AG04450 (cell line): Measurements from ENCODE around the gene CCL4. TPM values are rescaled to one million over a fixed set of nuclear protein-coding genes. Genes with fewer than 3 reads are reported as not detected.
"Not testable (repeated sequence)": the region's sequence is repeated elsewhere in the genome, so short reads cannot be mapped to it uniquely, and the experiment has no call there.

Experiments used
- CTCF ChIA-PET: fragments of 300-600, 350-600 bp; formaldehyde crosslinking; extraction: SDS; loops from one replicate; lab custom pipeline; 2022; ENCODE audit warnings: antibody characterized with exemption, inconsistent platforms; lab: Charles Lee
- POLR2A ChIA-PET: fragments of 350-600 bp; formaldehyde crosslinking; extraction: SDS; loops from one replicate; lab custom pipeline; 2021; ENCODE audit warnings: antibody characterized with exemption, inconsistent platforms; lab: Yijun Ruan, JAX
- DNase-seq: peaks from one replicate; pipeline ENCODE4 v3.0.0-alpha.2; 2011; ENCODE audit warnings: low read depth, low spot score
- H3K27ac ChIP-seq: one replicate; pipeline ENCODE4 v1.5.1; 2012; ENCODE audit warnings: low read depth, low read length, control low read depth
- H3K27me3 ChIP-seq: one replicate; pipeline ENCODE4 v1.6.0; 2012; ENCODE audit warnings: low read length; ENCODE audit not compliant: control insufficient read depth, insufficient read depth
- H3K4me3 ChIP-seq: 2 replicates; pipeline ENCODE4 v1.5.1; 2011; ENCODE audit warnings: mild to moderate bottlenecking, low read depth, low read length, control low read depth
- H3K9me3 ChIP-seq: 2 replicates; pipeline ENCODE4 v1.5.1; 2012; ENCODE audit warnings: low read length; ENCODE audit not compliant: control insufficient read depth, insufficient read depth
- polyA minus RNA-seq: library from RNA; depleted of rRNA, polyadenylated mRNA; stranded (reverse); fragments of >200 nt; gene quantifications from 2 replicates; pipeline ENCODE4 v1.2.3, GENCODE V29; 2011; rRNA and poly(A)+ RNA removed
- polyA plus RNA-seq: library from polyadenylated mRNA; depleted of rRNA; stranded (reverse); fragments of >200 nt; gene quantifications from 2 replicates; pipeline ENCODE4 v1.2.3, GENCODE V29; 2011; rRNA removed
- TF ChIP-seq, protein P1 (sequence below): IDR thresholded peaks from 2 replicates; pipeline ENCODE4 v1.5.1; 2011; ENCODE audit warnings: low read depth, low read length, control low read depth, inconsistent platforms

The CCL4 gene
- not detected in 2 replicates for polyA plus RNA-seq
- polyA minus RNA-seq = not detected in 2 replicates

GRCh38 chr17:36103401-36103975 lies at the start of gene CCL4:
CCL4 (plus strand) TSS chr17:36103827; CDS start chr17:36103906, 79 bp downstream.
- H3K9me3 ChIP-seq, H3K27me3 ChIP-seq, H3K27ac ChIP-seq, DNase-seq, H3K4me3 ChIP-seq, POLR2A ChIA-PET: not testable (repeated sequence)
- CTCF ChIA-PET = interaction anchor here (0.6 kb wide), 1 partner anchor 45 kb away, joined by 3 read pairs; no protein-coding TSS in a partner anchor

DNA sequence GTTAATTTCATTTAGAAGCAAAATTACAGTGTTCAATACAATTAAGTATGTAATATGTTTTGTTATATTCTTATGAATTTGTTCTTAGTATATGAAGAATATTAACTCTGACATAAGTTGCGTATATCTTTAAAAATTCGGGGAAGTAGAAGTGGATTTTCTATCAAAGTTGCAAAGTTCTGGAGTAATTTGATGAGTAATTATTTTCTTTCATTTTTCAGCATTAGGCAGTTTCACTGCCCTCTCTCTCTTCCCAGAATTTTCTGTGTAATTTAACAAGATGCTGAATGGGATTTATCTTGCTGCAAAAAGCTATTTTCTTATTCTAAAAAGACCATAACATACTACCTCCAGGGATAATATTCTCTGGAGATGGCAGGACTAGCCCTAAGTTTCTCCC lies 48.5 kb upstream of the CCL4 start:
- ChIA-PET CTCF (no interaction called here), POLR2A (no interaction called here)
- Histone ChIP-seq H3K27me3 (no peaks in the 10 kb centered on the region), H3K9me3 (no peaks in the 10 kb centered on the region), H3K4me3 (no peak overlapping the region), H3K27ac (no peak overlapping the region)
- TF ChIP-seq, protein P1, sequence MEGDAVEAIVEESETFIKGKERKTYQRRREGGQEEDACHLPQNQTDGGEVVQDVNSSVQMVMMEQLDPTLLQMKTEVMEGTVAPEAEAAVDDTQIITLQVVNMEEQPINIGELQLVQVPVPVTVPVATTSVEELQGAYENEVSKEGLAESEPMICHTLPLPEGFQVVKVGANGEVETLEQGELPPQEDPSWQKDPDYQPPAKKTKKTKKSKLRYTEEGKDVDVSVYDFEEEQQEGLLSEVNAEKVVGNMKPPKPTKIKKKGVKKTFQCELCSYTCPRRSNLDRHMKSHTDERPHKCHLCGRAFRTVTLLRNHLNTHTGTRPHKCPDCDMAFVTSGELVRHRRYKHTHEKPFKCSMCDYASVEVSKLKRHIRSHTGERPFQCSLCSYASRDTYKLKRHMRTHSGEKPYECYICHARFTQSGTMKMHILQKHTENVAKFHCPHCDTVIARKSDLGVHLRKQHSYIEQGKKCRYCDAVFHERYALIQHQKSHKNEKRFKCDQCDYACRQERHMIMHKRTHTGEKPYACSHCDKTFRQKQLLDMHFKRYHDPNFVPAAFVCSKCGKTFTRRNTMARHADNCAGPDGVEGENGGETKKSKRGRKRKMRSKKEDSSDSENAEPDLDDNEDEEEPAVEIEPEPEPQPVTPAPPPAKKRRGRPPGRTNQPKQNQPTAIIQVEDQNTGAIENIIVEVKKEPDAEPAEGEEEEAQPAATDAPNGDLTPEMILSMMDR = no peak
- no peak for DNase-seq

DNA sequence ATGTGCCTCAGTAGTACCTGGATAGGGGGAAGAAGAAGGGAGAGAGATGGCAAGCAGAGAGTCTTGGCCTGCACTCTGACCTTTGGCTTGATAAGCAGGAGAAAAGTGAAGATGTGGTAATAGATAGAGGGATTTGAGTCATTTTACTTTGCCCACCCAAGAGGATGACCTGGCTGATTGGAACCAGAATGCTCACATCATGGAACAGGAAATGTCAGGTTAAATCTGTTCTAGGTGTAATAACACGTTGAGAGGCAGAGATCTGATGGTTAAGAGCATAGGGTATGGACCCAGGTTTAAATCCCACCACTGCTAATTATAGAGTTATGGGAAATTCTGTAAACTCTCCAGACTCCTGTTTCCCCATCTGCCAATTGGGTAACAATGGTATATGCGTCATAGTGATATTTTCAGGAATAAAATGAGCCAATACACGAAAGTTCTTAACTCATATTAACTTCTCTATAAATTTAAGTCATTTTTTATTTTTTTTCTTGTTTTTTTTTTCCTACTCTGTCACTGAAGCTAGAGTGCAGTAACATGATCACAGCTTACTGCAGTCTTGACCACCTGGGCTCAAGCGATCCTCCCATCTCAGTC lies 47.6 kb upstream of the CCL4 start:
- H3K4me3 ChIP-seq = no peak overlapping the region
- H3K27ac ChIP-seq = no peak overlapping the region
- POLR2A ChIA-PET = no interaction called here
- H3K9me3 ChIP-seq = no peaks in the 10 kb centered on the region
- no peaks in the 10 kb centered on the region for H3K27me3 ChIP-seq
- CTCF ChIA-PET = no interaction called here
- no peak for DNase-seq
- TF ChIP-seq, protein P1 = no peak

DNA sequence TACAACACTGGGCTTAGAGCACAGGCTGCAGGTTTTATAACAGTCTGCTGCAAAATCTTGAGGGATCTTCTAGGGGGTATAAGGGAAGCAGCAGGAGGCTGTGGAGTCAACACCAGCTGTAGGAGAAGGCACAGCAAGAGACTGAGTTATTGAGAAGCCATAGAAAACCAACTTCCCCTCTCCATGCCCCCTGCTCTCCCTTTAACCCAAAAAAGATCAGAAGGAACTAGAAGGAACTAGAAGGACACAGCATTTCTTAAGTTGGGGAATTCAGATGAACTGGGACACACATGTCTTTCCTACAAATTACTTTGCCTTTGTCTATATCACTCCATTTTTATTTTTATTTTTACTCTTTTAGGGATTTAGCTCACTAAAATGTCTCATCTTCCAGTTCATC lies 45.7 kb upstream of the CCL4 start:
- CTCF ChIA-PET = interaction anchor here (1.8 kb wide), 1 partner anchor 15 kb away, joined by 5 read pairs; no protein-coding TSS in a partner anchor
- TF ChIP-seq, protein P1 = no peak
- POLR2A ChIA-PET = no interaction called here
- Histone ChIP-seq H3K4me3 (no peak overlapping the region), H3K27ac (no peak overlapping the region), H3K9me3 (no peaks in the 10 kb centered on the region), H3K27me3 (no peaks in the 10 kb centered on the region)
- no peak for DNase-seq

- Histone ChIP-seq H3K27ac (no peak overlapping the region), H3K9me3 (no peaks in the 10 kb centered on the region), H3K4me3 (no peak overlapping the region), H3K27me3 (no peaks in the 10 kb centered on the region)
- POLR2A ChIA-PET = no interaction called here
- no peak for DNase-seq
- TF ChIP-seq, protein P1 = no peak
- CTCF ChIA-PET = interaction anchor here (0.6 kb wide), 1 partner anchor 13 kb away, joined by 3 read pairs; no protein-coding TSS in a partner anchor
Observed at GRCh38 chr17:36059406-36059805, 44.2 kb upstream of the CCL4 start.
